NCI-H510A (cell line): ENCODE measurements around the gene NPHP4.

Experiments used
- DNase-seq: peaks from one replicate; lab custom pipeline; 2025; lab: John Stamatoyannopoulos, UW

Gene NPHP4

GRCh38 chr1:5877683-5878530, 114.3 kb downstream of the NPHP4 start:
- no peak for DNase-seq

- no peak for DNase-seq
Observed at GRCh38 chr1:5877001-5877400, 115.2 kb downstream of the NPHP4 start.

DNA sequence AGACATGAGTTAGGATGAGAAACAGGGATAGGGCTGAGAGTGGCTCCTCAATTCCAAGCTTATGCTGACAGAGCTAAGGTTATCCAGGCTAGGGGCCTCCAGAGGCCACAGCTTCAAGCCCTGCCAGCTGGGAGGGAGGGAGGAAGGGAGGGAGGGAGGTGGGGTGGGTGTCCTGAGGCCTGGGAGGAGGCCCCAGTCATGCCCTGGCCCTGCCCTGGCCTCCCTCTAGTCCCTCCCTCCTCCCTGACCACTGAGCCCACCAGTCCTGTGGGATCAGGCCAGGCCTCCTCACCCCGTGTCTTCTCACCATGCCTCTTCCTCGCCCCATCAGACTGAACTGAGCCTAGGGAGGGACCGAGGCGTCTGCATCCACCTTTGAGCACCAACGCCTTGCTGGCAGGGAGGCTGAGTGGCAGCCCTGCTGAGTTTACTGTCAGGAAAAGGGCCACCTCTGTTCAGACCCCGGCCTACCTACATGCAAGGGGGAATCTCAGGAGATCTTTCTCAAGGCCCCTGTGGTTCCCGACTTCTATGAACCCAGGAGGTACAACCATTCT, 116.1 kb downstream of the NPHP4 start:
- DNase-seq, result no peak

GRCh38 chr1:5875345-5875910, 116.8 kb downstream of the NPHP4 start:
- DNase-seq, result no peak

- no peak for DNase-seq
Observed at GRCh38 chr1:5874416-5875110, 117.7 kb downstream of the NPHP4 start.

DNA sequence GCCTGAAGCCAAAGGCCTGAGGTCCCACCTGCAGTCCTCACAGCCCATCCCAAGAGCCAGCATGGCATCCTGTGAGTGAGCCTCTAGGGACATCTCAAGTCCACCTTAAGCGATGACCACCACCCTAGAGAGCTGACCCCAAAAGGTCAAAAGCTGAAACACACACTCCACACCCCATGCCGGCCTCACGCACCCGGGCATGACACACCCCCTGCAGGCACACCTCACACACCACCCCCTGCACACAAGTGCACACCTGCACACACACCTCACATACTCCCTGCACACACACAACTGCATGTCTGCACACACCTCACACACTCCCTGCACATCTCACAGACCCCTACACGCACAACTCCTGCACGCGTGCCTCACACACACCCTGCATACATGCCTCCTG, 118.7 kb downstream of the NPHP4 start:
- no peak for DNase-seq

- no peak for DNase-seq
Observed at GRCh38 chr1:5872886-5873285, 119.3 kb downstream of the NPHP4 start.

DNA sequence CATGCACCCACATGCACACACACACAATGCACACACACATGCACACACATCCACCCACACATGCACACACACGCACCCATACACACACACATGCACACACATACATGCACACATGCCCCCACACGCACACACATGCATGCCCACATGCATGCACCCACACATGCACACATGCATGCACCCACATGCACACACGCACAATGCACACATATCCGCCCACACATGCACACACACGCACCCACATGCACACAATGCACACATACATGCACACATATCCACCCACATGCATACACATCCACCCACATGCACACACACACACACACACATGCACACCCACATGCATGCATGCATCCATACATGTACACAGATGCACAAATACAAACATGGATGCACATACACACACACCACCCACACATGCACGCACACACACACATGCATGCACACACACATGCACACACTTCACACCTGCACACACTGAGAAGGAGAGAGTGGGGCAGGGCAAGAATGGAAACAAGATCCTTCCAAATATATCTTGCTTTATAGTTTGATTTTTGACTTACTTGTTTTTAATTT, 123.2 kb downstream of the NPHP4 start:
- DNase-seq, result no peak

DNA sequence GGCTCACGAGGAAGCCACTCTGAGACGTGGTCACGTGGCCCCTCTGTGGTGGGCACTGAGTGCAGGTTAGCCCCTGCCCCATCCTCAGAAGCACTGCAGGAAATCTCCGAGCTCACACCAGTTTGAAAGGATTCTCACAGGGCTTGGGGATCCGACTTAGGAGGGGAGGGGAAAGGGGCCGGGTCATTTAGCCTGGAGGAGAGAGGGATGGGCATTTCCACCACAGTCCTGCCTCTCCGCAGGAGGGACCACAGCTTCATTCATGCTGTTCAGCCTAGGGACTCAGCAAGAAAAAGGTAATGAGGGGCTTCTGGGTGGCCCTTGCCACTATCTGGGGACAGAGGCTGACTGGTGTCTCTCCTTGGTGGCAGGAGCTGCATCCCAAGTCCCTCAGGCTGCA, 126.5 kb downstream of the NPHP4 start:
- no peak for DNase-seq

DNA sequence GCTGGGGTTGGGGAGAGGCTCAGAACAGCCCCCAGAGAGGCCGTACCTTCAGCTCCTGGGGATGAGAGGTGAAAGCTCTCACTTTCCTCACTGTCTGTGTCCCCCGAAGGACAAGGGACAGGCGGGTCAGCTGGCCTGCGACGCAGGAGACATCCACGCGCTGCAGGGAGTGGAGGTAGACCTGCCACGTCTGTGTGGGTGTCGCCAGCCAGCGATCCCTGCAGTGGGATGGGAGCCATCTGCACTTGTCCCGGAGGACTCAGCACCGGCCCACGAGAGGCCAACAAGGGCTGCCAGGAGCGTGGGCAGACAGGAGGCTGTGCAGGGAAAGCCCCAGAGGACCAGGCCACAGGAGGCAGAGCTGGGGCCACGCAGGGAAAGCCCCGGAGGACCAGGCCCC, 127.2 kb downstream of the NPHP4 start:
- DNase-seq, result no peak

- no peak for DNase-seq
Observed at GRCh38 chr1:5864256-5864655, 128.0 kb downstream of the NPHP4 start.

DNA sequence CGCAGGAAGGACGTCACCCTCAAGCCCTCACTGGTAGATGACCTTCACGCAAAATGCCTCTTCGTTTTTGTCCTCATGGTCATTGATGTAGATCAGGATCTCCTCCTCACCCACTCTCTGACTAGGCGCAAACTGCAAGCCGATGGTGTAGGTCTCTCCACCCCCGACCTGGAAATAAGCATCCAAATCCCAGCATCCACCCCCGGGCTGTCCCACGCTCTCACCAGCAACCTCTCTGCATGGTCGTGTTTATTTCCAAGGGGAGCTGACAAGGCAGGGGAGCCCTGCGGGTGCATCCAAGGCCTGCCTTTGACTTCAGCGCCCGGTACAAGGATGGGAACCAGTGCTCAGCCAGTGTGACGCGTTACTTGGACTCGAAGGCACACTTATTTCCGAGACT, 129.0 kb downstream of the NPHP4 start:
- no peak for DNase-seq

- no peak for DNase-seq
Observed at GRCh38 chr1:5861871-5862825, 130.1 kb downstream of the NPHP4 start.

GRCh38 chr1:5860277-5860676, 131.9 kb downstream of the NPHP4 start:
- DNase-seq, result no peak

GRCh38 chr1:5859766-5860165, 132.5 kb downstream of the NPHP4 start:
- no peak for DNase-seq

DNA sequence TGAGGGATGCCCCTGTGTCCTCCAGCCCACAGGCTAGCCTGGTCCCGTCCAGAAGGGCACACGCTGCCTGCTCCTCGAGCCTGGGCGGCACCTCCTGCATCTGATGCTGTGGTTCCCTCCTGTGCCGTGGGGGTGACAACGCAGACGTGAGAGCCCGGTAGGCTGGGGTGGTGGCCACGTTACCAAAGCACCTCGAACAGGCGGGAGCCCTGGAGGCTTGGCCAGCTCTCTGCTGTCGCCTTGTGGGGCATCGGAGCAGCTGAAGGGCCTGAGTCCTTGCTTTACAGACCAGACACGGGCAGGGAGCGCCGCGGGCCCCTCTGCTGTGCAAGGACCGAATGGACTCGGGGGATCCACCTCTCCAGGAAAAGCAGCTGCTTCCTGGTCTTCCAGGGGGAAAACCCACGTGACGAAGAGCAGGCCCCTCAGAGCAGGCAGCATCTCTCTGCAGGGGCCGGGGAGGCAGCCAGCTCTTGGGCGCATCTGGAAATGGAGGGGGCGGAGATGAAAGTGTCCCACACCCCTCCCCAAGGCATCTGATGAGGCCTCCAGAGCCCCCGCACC, 133.3 kb downstream of the NPHP4 start:
- DNase-seq, result no peak

DNA sequence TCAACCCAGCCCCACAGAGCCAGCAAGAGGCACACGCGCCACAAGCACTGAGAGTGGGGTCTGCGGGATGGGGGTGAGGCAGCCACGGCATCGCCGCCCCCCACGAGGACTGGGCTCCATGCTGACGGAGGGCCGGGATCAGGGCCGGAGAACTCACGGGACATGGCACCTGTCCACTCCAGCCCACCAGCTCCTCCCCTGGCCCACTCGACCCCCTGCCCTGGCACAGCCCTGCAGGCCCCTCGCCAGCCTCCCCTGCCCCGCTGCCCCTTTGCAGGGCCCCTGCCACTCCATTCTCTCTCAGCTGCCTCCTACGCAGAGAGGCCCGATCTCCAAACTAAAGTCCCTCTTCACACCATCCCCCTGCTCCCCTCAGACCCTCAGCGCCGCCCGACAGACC, 134.0 kb downstream of the NPHP4 start:
- no peak for DNase-seq

GRCh38 chr1:5857508-5858090, 134.6 kb downstream of the NPHP4 start:
- DNase-seq, result no peak

- DNase-seq, result no peak
Observed at GRCh38 chr1:5857011-5857410, 135.2 kb downstream of the NPHP4 start.

DNA sequence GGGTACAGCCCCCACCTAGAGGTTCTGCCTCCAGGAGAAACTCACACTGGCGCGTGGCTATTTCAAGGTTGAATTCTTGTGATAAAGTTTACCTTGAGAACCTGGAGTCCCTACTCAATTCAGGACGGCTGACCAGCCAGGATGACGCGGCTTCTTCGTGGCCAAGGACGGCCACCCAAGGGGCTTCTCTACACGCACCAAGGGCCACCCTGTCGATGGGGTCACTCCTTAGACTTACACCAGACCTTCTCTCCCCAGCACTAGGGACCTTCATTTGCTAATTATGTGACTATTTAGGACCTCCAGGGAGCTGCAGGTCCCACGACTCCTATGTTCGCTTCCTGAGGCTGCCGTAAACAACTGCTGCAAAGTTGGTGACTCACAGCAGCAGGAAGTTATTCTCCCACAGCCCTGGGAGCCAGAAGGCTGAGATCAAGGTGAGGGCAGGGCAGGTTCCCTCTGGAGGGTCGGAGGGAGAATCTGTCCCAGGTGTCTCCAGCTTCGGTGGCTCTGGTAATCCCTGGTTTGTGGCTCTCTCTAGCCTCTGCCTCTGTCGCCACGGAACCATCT, 135.9 kb downstream of the NPHP4 start:
- DNase-seq, result no peak
